Inflammatory macrophage (primary cell): ENCODE measurements around the gene TLE1.
"Not testable (repeated sequence)": the region's sequence is repeated elsewhere in the genome, so short reads cannot be mapped to it uniquely, and the experiment has no call there.

Source experiments
- DNase-seq, 2 donors: peaks; one replicate each; pipeline ENCODE4 v3.0.0-alpha.2; 2020 to 2022

TLE1 gene

DNA sequence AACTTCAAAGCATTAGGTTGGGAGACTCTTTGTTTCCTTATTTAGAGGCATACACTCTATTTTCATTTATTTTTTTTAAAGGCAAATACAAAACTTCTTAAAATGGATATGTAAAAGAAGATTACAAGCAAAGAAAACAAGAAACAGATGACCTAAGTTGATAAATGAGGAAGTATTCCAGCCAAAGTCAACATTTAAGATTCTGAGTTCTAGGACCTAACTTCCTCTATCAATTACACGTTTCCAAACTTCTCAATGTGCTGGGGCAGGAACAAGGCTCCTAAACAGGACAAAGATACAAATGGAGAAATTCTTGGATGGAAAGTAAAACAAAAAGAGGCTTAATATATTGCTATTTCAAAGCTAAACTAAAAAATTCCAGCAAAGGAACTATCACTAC lies 89.5 kb downstream of the TLE1 start:
- peak; percentile 45 to 75 for DNase-seq

DNA sequence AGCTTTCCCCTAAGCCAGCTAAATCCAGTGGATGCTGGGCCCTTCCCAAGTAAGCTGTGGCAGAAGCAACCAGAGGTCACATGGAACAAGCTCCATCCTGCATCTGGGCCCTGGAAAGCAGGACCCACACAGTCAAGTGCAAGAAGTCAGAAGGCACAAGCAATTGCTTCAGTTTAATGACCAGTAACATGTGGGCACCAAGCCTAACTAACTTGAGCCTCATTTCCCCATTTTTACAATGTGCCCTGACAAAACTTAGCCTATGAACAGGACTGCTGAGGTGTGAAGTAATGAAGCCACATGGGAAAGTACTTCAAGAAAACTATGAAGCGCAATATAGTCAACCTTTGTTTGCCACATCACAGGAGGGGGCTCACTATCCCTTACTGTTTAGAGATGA lies 90.5 kb downstream of the TLE1 start:
- DNase-seq: peak; percentile 36 to 52

DNA sequence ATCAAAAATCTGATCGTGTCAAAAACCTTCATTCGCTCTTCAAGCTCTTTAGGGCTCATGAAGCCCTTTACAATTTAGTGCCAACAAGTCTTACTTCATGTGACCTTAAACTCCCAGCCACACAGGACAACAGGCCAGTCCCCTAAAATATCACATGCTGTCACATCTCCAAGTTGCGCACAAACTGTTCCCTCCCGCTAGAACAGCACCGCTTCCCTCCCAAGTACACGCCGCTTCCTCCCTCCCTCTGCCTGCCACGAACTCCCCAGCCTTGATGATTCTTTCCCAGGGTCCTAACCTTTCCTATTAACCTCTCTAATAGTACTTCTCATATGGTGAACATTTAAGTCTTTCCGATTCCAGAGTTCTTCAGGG lies 91.2 kb downstream of the TLE1 start:
- no peak for DNase-seq

- no peak for DNase-seq
Measured at GRCh38 chr9:81597419-81598122, 91.8 kb downstream of the TLE1 start.

GRCh38 chr9:81596679-81597418 lies 92.5 kb downstream of the TLE1 start:
- no peak for DNase-seq

DNA sequence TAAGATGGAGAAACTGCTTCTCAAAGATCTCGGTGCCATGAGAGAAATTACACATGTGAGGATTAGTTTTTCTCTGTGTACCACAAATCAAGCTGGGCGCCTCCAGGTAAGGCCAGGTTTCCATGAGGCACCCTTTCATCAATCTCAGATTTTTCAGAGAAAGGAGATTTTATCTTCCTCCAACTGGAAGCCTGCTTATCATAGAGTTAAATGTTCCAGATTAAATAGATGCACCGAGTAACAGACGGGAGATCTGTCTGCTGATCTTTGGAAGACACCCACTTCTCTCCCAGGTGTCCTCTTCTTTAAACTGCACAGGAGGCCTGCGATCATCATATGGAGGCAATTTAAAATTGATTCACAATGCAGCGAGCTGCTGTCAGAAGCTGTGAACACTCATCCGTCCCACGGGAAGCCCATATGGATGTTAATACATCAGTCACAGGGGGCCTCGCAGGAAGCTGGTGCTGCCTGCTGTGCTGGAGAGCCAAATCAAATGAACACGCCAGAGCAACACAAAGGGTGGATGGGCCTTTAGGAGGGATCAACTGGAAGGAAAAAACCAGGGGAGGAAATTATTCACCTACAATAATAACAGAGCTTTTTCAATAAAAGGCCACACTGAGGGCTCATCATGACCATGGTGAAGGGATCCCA lies 93.3 kb downstream of the TLE1 start:
- DNase-seq: no peak

- DNase-seq: not testable (repeated sequence)
Measured at GRCh38 chr9:81595293-81595692, 94.1 kb downstream of the TLE1 start.

DNA sequence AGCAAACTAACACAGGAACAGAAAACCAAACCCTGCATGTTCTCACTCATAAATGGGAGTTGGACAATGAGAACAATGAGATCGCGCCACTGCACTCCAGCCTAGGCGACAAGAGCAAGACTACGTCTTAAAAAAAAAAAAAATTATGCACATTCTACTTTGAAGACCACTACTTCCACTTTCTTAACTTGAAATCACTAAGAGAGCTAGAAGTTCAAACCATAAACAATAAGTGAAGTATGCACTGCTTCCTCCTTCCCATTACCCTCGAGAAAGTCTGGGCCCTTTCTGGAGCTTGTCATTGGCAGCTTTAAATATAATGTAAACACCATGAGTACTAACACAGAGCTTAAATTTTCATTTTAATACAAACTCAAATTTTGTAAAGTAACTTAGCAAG lies 94.9 kb downstream of the TLE1 start:
- DNase-seq: peak in 1 of 2 donors; percentile 29

DNA sequence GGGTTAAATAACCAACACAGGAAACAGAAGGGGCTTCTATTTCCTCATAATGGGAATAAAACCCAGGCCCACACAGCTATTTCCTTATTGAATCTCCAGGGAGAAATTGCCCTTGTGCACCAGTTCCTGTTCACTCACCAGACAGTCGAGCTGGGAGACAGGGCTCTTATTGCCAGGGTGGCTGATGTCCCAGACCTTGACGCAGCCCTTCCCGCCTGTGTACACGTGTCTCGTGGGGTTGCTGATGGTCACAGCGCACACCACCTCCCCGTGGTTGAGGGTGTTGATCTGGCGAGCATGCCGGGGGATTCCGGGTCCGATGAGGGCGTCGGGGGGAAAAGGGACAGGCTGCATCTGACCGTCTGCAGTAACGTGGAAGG lies 96.5 kb downstream of the TLE1 start:
- DNase-seq: peak; percentile 48 to 57

DNA sequence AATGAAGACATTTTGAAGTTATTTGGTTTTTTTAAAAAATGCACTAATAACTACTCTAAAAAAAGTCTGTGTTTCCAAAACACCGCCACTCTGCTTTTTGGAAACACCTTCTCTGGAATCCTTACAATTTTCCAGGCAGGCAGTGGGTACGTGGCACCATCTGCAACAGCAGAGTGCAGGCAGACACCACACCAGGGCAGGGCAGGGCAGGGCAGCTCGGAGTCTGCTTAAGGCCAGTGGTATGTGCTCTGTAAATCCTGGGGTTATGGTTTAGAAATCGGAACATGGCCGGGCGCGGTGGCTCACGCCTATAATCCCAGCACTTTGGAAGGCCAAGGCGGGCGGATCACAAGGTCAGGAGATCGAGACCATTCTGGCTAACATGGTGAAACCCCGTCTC lies 97.6 kb downstream of the TLE1 start:
- DNase-seq: no peak

DNA sequence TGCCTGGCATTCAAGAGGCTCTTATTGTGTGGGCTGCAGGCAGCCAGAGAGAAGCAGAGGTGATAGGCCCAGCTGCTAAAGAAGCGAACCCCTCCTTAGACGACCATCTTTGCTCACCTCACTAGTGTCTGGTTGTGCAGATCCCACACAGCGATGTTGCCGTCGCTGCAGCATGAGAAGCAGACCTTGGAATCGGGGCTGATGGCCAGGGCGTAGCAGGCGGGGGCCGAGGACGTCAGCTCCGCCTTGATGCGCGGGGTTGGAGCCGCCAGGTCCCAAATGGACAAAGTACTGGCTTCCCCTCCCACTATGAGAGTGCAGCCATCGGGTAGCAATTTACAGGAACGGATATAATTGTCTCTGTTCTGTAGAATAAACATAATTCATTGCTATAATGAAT lies 98.7 kb downstream of the TLE1 start:
- DNase-seq: no peak

GRCh38 chr9:81589819-81590218 lies 99.5 kb downstream of the TLE1 start:
- DNase-seq: no peak

GRCh38 chr9:81589392-81589791 lies 100.0 kb downstream of the TLE1 start:
- no peak for DNase-seq

DNA sequence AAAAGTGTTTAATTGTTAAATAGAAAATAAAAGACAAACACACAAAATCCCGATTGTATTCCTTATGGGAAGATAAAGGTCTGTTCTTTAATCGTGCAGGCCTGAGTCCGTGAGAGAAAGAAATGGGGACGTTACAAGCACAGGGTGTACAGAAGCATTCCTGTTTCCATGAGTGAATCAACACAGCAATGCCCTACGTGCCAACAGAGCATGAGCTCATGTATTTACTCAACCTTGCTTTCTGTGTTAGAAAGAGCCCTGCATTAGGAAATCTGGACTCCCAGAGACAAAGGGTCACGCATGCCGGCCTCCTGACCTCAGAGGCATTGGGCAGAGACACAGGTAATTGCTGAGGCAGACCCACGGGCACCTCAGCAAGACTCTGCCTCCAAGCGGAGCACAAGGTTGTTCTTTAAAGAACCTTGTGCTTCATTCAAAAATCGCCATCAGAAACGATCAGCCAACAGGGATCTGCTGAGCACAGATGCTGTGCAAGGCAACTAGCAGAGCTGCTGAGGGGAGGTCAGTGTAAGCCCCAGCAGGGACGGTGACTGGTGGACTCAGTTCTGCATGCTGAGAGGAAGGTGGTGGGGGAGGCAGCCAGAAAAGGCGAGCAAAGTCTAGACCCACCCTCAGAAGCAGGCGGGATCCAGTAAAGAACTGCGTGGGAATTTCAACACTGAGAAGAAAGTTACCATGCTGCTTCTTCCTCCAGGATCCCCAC lies 101.0 kb downstream of the TLE1 start:
- DNase-seq: no peak

DNA sequence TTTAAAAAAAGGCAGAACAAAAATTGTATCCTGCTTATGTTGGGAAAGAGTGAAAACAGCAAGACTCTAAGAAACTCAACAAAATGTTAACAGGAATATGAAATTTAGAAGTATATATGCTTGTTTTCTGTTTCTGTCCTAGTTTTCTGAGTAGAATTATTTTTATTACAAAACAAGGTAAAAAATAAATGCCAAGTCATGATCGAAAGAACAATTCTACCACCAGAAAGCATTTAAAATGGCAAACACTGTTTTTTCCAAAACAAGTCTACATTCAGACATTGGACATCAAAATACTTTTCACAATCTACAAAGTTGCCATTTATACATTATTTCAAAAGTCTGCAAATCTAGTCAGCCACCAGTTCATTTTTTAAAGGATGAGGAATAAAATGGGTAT lies 102.6 kb downstream of the TLE1 start:
- no peak for DNase-seq

GRCh38 chr9:81585191-81585763 lies 104.1 kb downstream of the TLE1 start:
- no peak for DNase-seq

DNA sequence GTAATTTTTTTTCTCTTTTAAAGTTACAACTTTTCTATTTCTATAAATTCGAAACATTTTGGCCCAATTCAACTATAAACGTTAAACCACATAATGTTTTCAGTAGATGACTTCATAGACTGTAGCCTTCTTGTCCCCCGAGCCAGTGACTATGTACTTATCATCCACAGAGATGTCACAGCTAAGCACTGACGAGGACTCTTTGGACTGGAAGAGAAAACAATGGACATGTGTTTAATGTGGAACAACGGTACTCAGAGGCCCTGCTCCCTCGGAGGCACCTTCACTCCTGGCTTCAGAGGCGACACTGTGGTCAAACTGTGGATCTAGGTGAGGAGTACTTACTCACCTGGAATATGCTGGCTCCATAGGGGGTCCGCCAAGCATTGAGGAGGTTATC lies 105.2 kb downstream of the TLE1 start:
- DNase-seq: no peak

GRCh38 chr9:81581986-81582385 lies 107.4 kb downstream of the TLE1 start:
- DNase-seq: no peak

- DNase-seq: peak; percentile 9 to 58
Measured at GRCh38 chr9:81579381-81579780, 110.0 kb downstream of the TLE1 start.

- no peak for DNase-seq
Measured at GRCh38 chr9:81578606-81579005, 110.7 kb downstream of the TLE1 start.

GRCh38 chr9:81575956-81576355 lies 113.4 kb downstream of the TLE1 start:
- peak; percentile 49 to 76 for DNase-seq

DNA sequence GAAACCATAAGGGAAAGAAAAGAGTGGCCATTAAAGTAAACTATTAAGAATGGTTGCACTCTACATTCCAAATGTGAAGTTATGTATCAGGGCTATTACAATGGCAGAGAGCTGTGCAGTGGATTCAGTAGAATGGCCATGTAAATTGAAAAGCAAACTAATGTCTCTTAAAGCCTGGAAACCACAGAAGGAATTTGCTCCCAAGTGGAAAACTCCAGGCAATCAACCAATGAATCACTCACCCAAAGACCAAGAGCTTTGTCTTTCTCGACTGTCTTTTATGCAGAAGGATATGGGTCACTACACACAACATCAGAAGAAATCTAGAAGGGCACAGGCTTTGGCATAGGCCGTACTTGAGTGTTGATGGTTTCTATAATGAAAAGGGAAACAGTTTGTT lies 114.9 kb downstream of the TLE1 start:
- DNase-seq: no peak
